T-helper 2 cell treated with Interferon-gamma antibody and Interleukin-4, amounts not matched to agents 5 μg/mL and 100 μg/mL, for 36 hours (primary cell): ENCODE results near the gene CASR.
A peak's percentile ranks its signal among the peaks of the same experiment; 100 is the strongest.
"Not testable (repeated sequence)": the region's sequence is repeated elsewhere in the genome, so short reads cannot be mapped to it uniquely, and the experiment has no call there.

Experiments
- DNase-seq: peaks from one replicate; pipeline ENCODE4 v3.0.0; 2021; ENCODE audit warnings: low spot score
- H3K27ac Mint-ChIP-seq: one replicate; pipeline ENCODE4 v1.8.0; 2021; ENCODE audit warnings: mild to moderate bottlenecking, mixed read lengths
- H3K27me3 Mint-ChIP-seq: one replicate; pipeline ENCODE4 v1.8.0; 2021; ENCODE audit warnings: low read depth, mixed read lengths
- H3K36me3 Mint-ChIP-seq: one replicate; pipeline ENCODE4 v1.8.0; 2021; ENCODE audit warnings: low read depth, mixed read lengths
- H3K4me1 Mint-ChIP-seq: one replicate; pipeline ENCODE4 v1.8.0; 2021; ENCODE audit warnings: low read depth, mixed read lengths
- H3K4me3 Mint-ChIP-seq: one replicate; pipeline ENCODE4 v1.8.0; 2022; ENCODE audit warnings: mild to moderate bottlenecking, moderate library complexity, mixed read lengths
- H3K9me3 Mint-ChIP-seq: one replicate; pipeline ENCODE4 v1.8.0; 2021; ENCODE audit warnings: mixed read lengths

Gene CASR

GRCh38 chr3:122183521-122183892, at the start of gene CASR:
Gene CASR, plus strand, starts transcription at chr3:122183668. Its CDS starts 70,522 bp downstream, at chr3:122254190.
- H3K4me1 Mint-ChIP-seq = peaks cover 5% of the 10 kb centered on the region
- peak within 1 kb of the TSS; percentile 80 for H3K4me3 Mint-ChIP-seq
- H3K36me3 Mint-ChIP-seq = no peaks in the 10 kb centered on the region
- DNase-seq = no peak
- no peak within 1 kb of the TSS for H3K27ac Mint-ChIP-seq
- H3K9me3 Mint-ChIP-seq = no peaks in the 10 kb centered on the region
- peaks cover 74% of the 10 kb centered on the region for H3K27me3 Mint-ChIP-seq

DNA sequence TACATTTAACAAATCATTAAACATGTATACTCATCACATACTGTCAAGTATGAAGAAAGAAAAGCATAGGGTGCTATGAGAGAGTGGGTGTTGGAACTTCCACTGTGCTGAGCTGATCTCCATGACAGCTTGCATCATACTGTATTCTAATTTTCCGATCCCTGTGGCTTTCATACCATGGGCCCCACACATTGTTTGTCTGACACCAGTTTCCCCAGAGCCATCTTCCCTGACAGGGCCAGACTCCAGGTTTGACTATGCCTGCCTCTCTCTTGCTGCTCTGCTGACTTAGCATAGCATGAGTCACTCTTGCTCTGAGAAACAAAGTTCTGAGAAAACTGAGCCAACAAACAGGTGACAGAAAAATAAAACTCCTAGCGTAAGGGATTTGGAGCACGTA, 37.0 kb upstream of the CASR start:
- peaks cover 29% of the 10 kb centered on the region for H3K4me1 Mint-ChIP-seq
- H3K4me3 Mint-ChIP-seq = peak overlapping the region; percentile 40
- H3K9me3 Mint-ChIP-seq = peaks cover 19% of the 10 kb centered on the region
- H3K27ac Mint-ChIP-seq = peak overlapping the region; percentile 67
- peak; percentile 90 for DNase-seq
- H3K36me3 Mint-ChIP-seq = peaks cover 4% of the 10 kb centered on the region
- H3K27me3 Mint-ChIP-seq = no peaks in the 10 kb centered on the region

GRCh38 chr3:122148941-122149627, 34.4 kb upstream of the CASR start:
- Mint-ChIP-seq H3K27ac (peak overlapping the region; percentile 62), H3K9me3 (peaks cover 26% of the 10 kb centered on the region), H3K4me3 (no peak overlapping the region), H3K36me3 (peaks cover 6% of the 10 kb centered on the region), H3K27me3 (no peaks in the 10 kb centered on the region), H3K4me1 (peaks cover 29% of the 10 kb centered on the region)
- DNase-seq = no peak

DNA sequence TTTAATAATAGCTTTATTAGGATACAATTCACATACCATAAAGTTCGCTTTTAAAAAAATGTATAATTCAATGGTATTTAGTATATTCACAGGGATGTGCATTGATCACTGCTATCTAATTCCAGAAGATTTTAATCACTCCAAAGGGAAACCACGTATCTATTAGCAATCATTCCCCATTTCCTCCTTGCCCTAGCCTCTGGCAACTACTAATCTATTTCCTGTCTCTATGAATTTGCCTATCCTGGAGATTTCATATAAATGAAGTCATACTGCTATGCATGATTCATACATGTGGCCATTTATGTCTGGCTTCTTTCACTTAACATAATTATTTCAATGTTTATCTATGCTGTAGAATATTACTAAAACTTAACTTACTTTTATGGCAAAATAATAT, 32.0 kb upstream of the CASR start:
- H3K4me1 Mint-ChIP-seq = peaks cover 25% of the 10 kb centered on the region
- peaks cover 48% of the 10 kb centered on the region for H3K9me3 Mint-ChIP-seq
- H3K4me3 Mint-ChIP-seq = no peak overlapping the region
- no peaks in the 10 kb centered on the region for H3K27me3 Mint-ChIP-seq
- H3K27ac Mint-ChIP-seq = no peak overlapping the region
- peaks cover 13% of the 10 kb centered on the region for H3K36me3 Mint-ChIP-seq
- no peak for DNase-seq

DNA sequence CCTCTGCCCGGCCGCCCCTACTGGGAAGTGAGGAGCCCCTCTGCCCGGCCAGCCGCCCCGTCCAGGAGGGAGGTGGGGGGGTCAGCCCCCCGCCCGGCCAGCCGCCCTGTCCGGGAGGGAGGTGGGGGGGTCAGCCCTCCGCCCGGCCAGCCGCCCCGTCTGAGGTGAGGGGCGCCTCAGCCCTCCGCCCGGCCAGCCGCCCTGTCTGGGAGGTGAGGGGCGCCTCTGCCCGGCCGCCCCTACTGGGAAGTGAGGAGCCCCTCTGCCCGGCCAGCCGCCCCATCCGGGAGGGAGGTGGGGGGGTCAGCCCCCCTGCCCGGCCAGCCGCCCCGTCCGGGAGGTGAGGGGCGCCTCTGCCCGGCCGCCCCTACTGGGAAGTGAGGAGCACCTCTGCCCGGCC, 18.5 kb upstream of the CASR start:
- not testable (repeated sequence) for H3K4me1 Mint-ChIP-seq, DNase-seq, H3K36me3 Mint-ChIP-seq, H3K27ac Mint-ChIP-seq, H3K27me3 Mint-ChIP-seq, H3K4me3 Mint-ChIP-seq
- H3K9me3 Mint-ChIP-seq = peaks cover 21% of the 10 kb centered on the region

- no peak overlapping the region for H3K27ac Mint-ChIP-seq
- no peaks in the 10 kb centered on the region for H3K36me3 Mint-ChIP-seq
- H3K9me3 Mint-ChIP-seq = peaks cover 7% of the 10 kb centered on the region
- H3K4me1 Mint-ChIP-seq = no peaks in the 10 kb centered on the region
- DNase-seq = no peak
- H3K4me3 Mint-ChIP-seq = no peak overlapping the region
- H3K27me3 Mint-ChIP-seq = no peaks in the 10 kb centered on the region
Observed at GRCh38 chr3:122167630-122168029, 15.8 kb upstream of the CASR start.

GRCh38 chr3:122168044-122168443, 15.4 kb upstream of the CASR start:
- Mint-ChIP-seq H3K4me1 (no peaks in the 10 kb centered on the region), H3K27me3 (no peaks in the 10 kb centered on the region), H3K4me3 (no peak overlapping the region), H3K27ac (no peak overlapping the region), H3K9me3 (peaks cover 11% of the 10 kb centered on the region), H3K36me3 (no peaks in the 10 kb centered on the region)
- no peak for DNase-seq

- Mint-ChIP-seq H3K27ac (no peak overlapping the region), H3K27me3 (peaks cover 4% of the 10 kb centered on the region), H3K4me3 (no peak overlapping the region), H3K36me3 (no peaks in the 10 kb centered on the region), H3K4me1 (no peaks in the 10 kb centered on the region), H3K9me3 (peaks cover 15% of the 10 kb centered on the region)
- no peak for DNase-seq
Observed at GRCh38 chr3:122169911-122170310, 13.6 kb upstream of the CASR start.

GRCh38 chr3:122171361-122171760, 12.1 kb upstream of the CASR start:
- H3K36me3 Mint-ChIP-seq, DNase-seq: not testable (repeated sequence)
- peaks cover 15% of the 10 kb centered on the region for H3K27me3 Mint-ChIP-seq

GRCh38 chr3:122178711-122179110, 4.8 kb upstream of the CASR start:
- no peak overlapping the region for H3K4me3 Mint-ChIP-seq
- peaks cover 58% of the 10 kb centered on the region for H3K27me3 Mint-ChIP-seq
- no peaks in the 10 kb centered on the region for H3K36me3 Mint-ChIP-seq
- H3K4me1 Mint-ChIP-seq = peaks cover 3% of the 10 kb centered on the region
- no peak overlapping the region for H3K27ac Mint-ChIP-seq
- peaks cover 3% of the 10 kb centered on the region for H3K9me3 Mint-ChIP-seq
- DNase-seq = no peak

More at GRCh38 chr3:122171361-122171760, 12.1 kb upstream of the CASR start:
- not testable (repeated sequence) for H3K27ac Mint-ChIP-seq, H3K4me3 Mint-ChIP-seq, H3K4me1 Mint-ChIP-seq
- peaks cover 15% of the 10 kb centered on the region for H3K9me3 Mint-ChIP-seq

DNA sequence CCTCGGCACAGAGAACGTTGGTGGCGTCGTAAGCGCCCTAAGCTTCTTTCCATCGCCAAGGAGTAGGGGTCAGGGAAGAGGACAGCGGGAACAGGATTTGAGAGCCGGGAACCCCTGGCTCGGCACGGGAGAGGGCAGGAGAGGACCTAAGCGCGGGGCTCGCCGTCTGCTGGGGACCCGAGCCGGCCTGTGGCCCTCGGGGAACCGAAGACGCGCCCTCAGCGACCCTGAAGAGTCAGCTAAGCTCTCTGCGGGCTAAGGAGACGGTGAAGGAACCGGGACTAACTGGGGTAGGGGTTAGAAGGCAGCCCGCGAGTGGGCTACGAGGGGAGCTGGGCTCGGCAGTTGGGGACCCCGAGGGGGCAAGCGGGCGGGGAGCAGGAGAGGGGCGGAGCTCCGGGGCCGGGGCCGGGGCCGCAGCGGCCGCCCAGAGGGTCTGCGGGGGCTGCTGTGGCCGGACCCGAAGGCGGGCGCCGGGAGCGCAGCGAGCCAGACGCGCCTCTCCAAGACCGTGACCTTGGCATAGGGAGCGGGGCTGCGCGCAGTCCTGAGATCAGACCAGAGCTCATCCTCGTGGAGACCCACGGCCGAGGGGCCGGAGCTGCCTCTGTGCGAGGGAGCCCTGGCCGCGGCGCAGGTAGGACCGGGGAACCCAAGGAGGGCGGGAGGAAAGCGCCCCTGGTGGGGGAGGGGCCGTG, 574 bp downstream of the CASR start:
- no peaks in the 10 kb centered on the region for H3K9me3 Mint-ChIP-seq
- peaks cover 5% of the 10 kb centered on the region for H3K4me1 Mint-ChIP-seq
- peak overlapping the region; percentile 80 for H3K4me3 Mint-ChIP-seq
- no peak overlapping the region for H3K27ac Mint-ChIP-seq
- DNase-seq = no peak
- no peaks in the 10 kb centered on the region for H3K36me3 Mint-ChIP-seq
- peaks cover 79% of the 10 kb centered on the region for H3K27me3 Mint-ChIP-seq

GRCh38 chr3:122184591-122184929, 1.1 kb downstream of the CASR start:
- DNase-seq = no peak
- peaks cover 80% of the 10 kb centered on the region for H3K27me3 Mint-ChIP-seq
- H3K4me1 Mint-ChIP-seq = peaks cover 5% of the 10 kb centered on the region
- H3K9me3 Mint-ChIP-seq = no peaks in the 10 kb centered on the region
- H3K27ac Mint-ChIP-seq = no peak overlapping the region
- H3K4me3 Mint-ChIP-seq = no peak overlapping the region
- no peaks in the 10 kb centered on the region for H3K36me3 Mint-ChIP-seq

DNA sequence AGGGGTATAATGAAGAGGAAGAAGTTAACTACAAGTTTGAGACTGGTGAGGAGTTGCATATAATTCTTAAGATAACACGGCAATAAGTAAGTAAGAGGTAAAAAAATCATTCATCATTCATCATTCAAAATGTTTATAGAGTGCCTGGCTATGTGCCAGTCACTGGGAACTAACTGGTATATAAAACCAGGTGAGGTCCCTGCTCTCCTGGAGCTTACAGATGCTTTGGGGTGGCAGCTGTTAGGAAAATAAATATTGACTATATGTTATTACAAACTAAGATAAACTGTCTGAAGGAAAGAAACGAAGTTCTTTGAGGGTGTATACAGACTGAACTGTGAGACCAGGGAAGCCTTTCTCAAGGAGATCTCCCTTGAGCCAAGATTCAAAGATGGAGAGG, 2.9 kb downstream of the CASR start:
- no peaks in the 10 kb centered on the region for H3K9me3 Mint-ChIP-seq
- H3K4me1 Mint-ChIP-seq = peaks cover 5% of the 10 kb centered on the region
- no peaks in the 10 kb centered on the region for H3K36me3 Mint-ChIP-seq
- no peak overlapping the region for H3K27ac Mint-ChIP-seq
- no peak overlapping the region for H3K4me3 Mint-ChIP-seq
- no peak for DNase-seq
- peaks cover 82% of the 10 kb centered on the region for H3K27me3 Mint-ChIP-seq

DNA sequence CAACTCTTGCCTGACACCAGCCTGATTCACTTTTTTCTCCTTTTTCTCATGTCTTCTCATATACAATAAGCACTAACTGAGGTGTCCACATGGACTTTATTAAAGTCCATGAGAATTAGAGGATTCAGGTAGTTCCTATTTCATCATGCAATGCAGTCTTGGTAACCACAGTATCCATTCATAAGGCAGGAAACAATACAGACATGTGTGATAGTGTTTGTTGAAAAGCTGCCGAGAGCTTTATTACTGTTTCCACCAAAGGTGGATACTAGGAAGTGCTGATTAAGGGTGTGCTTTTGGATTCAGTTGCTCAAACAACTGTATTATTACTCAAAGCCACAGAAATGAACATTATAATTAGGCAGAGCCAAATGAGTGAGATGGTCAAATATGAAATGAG, 5.3 kb downstream of the CASR start:
- H3K36me3 Mint-ChIP-seq = no peaks in the 10 kb centered on the region

DNA sequence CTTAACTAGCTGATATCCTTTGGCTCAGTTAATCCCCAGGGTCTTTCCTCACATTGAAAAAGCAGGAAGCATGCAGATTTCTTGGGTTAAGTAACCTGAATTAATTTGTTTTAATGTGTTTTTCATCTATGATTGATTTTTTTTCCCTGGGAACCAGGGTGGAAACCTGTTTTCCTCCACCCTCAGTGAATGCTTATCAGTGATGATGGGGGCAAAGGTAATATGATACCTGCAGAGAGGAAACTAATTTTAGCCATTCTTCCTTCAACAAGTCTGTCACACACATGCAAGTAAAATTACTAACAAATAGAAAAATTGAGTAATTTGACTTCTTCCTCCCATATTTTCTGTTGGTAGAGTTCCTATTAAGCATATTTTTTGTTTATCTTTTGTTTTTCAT, 5.9 kb downstream of the CASR start:
- DNase-seq = no peak
- H3K27me3 Mint-ChIP-seq = peaks cover 59% of the 10 kb centered on the region

More for the DNA sequence above, 5.3 kb downstream of the CASR start:
- Mint-ChIP-seq H3K9me3 (no peaks in the 10 kb centered on the region), H3K27me3 (peaks cover 62% of the 10 kb centered on the region), H3K4me3 (no peak overlapping the region), H3K27ac (no peak overlapping the region), H3K4me1 (peaks cover under 1% of the 10 kb centered on the region)
- no peak for DNase-seq

More for the DNA sequence above, 5.9 kb downstream of the CASR start:
- Mint-ChIP-seq H3K36me3 (no peaks in the 10 kb centered on the region), H3K4me3 (no peak overlapping the region), H3K9me3 (no peaks in the 10 kb centered on the region), H3K4me1 (peaks cover 4% of the 10 kb centered on the region), H3K27ac (no peak overlapping the region)
